HepG2 (cell line): ENCODE results near the gene LYSET. TPM values are rescaled to one million over a fixed set of nuclear protein-coding genes. Genes with fewer than 3 reads are reported as not detected.
A peak's percentile ranks its signal among the peaks of the same experiment; 100 is the strongest.
"Not testable (repeated sequence)": the region's sequence is repeated elsewhere in the genome, so short reads cannot be mapped to it uniquely, and the experiment has no call there.

Source experiments
- ATAC-seq: fragments of 200-7000 bp; cut with Tn5 transposase; 3 replicates; pipeline ENCODE4 v1.9.1; 2020; ENCODE audit warnings: mild to moderate bottlenecking, moderate library complexity
- BruUV-seq: library from RNA; stranded (reverse); fragments of 400-500 nt; replicated peaks from 2 replicates; lab custom pipeline; 2021; lab: Mats Ljungman, UMichigan
- CTCF ChIA-PET: fragments of 300-600 bp; formaldehyde crosslinking; extraction: SDS; loops from one replicate; lab custom pipeline; 2021; ENCODE audit warnings: low total read pairs, inconsistent platforms, low intra/inter-chr PET ratio; lab: Yijun Ruan, JAX
- POLR2A ChIA-PET: fragments of 350-600 bp; sonication (Branson Sonifier 250); formaldehyde crosslinking; loops from one replicate; lab custom pipeline; 2020; ENCODE audit warnings: antibody characterized with exemption, inconsistent platforms; lab: Yijun Ruan, JAX
- DNase-seq: peaks from one replicate; pipeline ENCODE4 v3.0.0-alpha.2; 2015; ENCODE audit warnings: low spot score
- FAIRE-seq: peaks from 3 replicates; lab custom pipeline; 2011; peaks lifted over from hg19 to GRCh38; lab: Jason Lieb, UNC
- H2AFZ ChIP-seq: one replicate; pipeline ENCODE4 v1.6.1; 2011; ENCODE audit warnings: low read length, inconsistent platforms
- H3K27ac ChIP-seq: fragments of 300-600 bp; 3 replicates; pipeline ENCODE4 v1.8.0; 2011; ENCODE audit warnings: mixed run types, mild to moderate bottlenecking, mixed read lengths, low read length, inconsistent platforms; ENCODE audit not compliant: insufficient read depth; ENCODE audit errors: extremely low read length
- H3K27me3 ChIP-seq, 2 experiments: fragments of 200-600 bp in 1 of 2; 2 replicates in 1 of 2; 3 replicates in 1 of 2; pipeline versions ENCODE4 v1.6.0 to v1.8.0; 2011; ENCODE audit warnings: low read length in 2 of 2, mild to moderate bottlenecking in 2 of 2, moderate library complexity in 2 of 2, inconsistent platforms in 1 of 2; ENCODE audit not compliant: insufficient read depth in 2 of 2, control insufficient read depth in 1 of 2
- H3K36me3 ChIP-seq, 2 experiments: fragments of 200-600 bp in 1 of 2; replicated peaks in 1 of 2; 2 replicates in 1 of 2; 3 replicates in 1 of 2; pipeline versions ENCODE4 v1.5.1 to v1.8.0; 2011; ENCODE audit warnings: low read length in 2 of 2, inconsistent platforms in 1 of 2; ENCODE audit not compliant: insufficient read depth in 2 of 2, control insufficient read depth in 1 of 2
- H3K4me1 ChIP-seq: 2 replicates; pipeline ENCODE4 v1.5.1; 2012; ENCODE audit warnings: low read length, inconsistent platforms; ENCODE audit not compliant: insufficient read depth
- H3K4me2 ChIP-seq: 2 replicates; pipeline ENCODE4 v1.6.0; 2011; ENCODE audit warnings: low read depth, low read length, inconsistent platforms
- H3K4me3 ChIP-seq, 3 experiments: fragments of 200-600 bp in 1 of 3; sonication (generic), shearing (Covaris generic) in 1 of 3; replicated peaks in 1 of 3; 2 replicates each; pipeline ENCODE4 v1.5.1; 2011 to 2016; ENCODE audit warnings: low read length in 3 of 3, inconsistent platforms in 2 of 3, low read depth in 2 of 3, mild to moderate bottlenecking in 2 of 3, control low read depth in 1 of 3, mixed read lengths in 1 of 3; ENCODE audit not compliant: insufficient read depth in 1 of 3
- H3K79me2 ChIP-seq: one replicate; pipeline ENCODE4 v1.6.1; 2011; ENCODE audit warnings: low read length, inconsistent platforms; ENCODE audit not compliant: insufficient read depth
- H3K9ac ChIP-seq: 2 replicates; pipeline ENCODE4 v1.6.0; 2011; ENCODE audit warnings: mild to moderate bottlenecking, low read depth, low read length, inconsistent platforms; ENCODE audit not compliant: insufficient read depth
- H3K9me3 ChIP-seq: 2 replicates; pipeline ENCODE4 v1.5.1; 2012; ENCODE audit warnings: mild to moderate bottlenecking, low read length
- H4K20me1 ChIP-seq: 2 replicates; pipeline ENCODE4 v1.6.0; 2011; ENCODE audit warnings: inconsistent platforms, mild to moderate bottlenecking, low read length, moderate library complexity; ENCODE audit not compliant: insufficient read depth
- PRPF4 ChIP-seq: fragments of 200-400 bp; formaldehyde crosslinking; IDR thresholded peaks from 2 replicates; pipeline ENCODE4 v1.6.1; 2016; ENCODE audit warnings: low read length, low read depth; ENCODE audit not compliant: poor library complexity, severe bottlenecking
- ZNF687 ChIP-seq: sonication (generic); formaldehyde crosslinking; IDR thresholded peaks from 2 replicates; pipeline ENCODE4 v1.5.1; 2020; ENCODE audit warnings: mild to moderate bottlenecking, missing genetic modification reagents, moderate library complexity
- WGBS: methylation state at CpG from one replicate; pipeline ENCODE4 v1.1.6; 2017; ENCODE audit warnings: low lambda C conversion rate; 5-methylcytosine and 5-hydroxymethylcytosine counted together
- in situ Hi-C: cut with HindIII; loops from 2 replicates; pipeline ENCODE4 v1.10.0; 2017; ENCODE audit warnings: low pct_unique_long_range_greater_than_20kb; ENCODE audit not compliant: extremely low pct_ligation_motif_present
- intact Hi-C: fragments of 100-400 bp; cut with micrococcal nuclease; formaldehyde crosslinking; loops from one replicate; pipeline ENCODE4 v1.10.0; 2022; ENCODE audit not compliant: unreplicated experiment
- polyA plus RNA-seq, 8 experiments: library from polyadenylated mRNA; depleted of rRNA in 3 of 8; stranded (reverse) in 7 of 8; unstranded in 1 of 8; fragments of >200 nt; fragmentation: Illumina TruSeq in 4 of 8; extraction: Trizol in 4 of 8; gene quantifications; 2 replicates each; pipeline versions ENCODE4 v1.2.1 to v1.2.3, GENCODE V29; 2011 to 2016; ENCODE audit warnings: low read depth in 4 of 8, missing spikeins in 1 of 8, mixed read lengths in 1 of 8; ENCODE audit not compliant: insufficient read depth in 1 of 8
- total RNA-seq, 5 experiments: library from RNA; depleted of rRNA; stranded (reverse); fragments of >200 nt; fragmentation: Illumina TruSeq; extraction: Trizol; gene quantifications; 2 replicates each; pipeline ENCODE4 v1.2.3, GENCODE V29; 2016; ENCODE audit warnings: low read depth in 1 of 5

LYSET gene
- total and polyA plus RNA-seq, 2 of the 13 experiments (the other 11 are each of a cell fraction or from before 2014, with no cell fraction given) = 19.1 to 36.6 TPM

GRCh38 chr14:93136009-93136408 is 49.1 kb upstream of the LYSET start:
- 9% methylated on average over 8 of the region's 8 CpGs for WGBS
- Histone ChIP-seq H3K9ac (no peak overlapping the region), H3K79me2 (no peaks in the 10 kb centered on the region), H4K20me1 (no peaks in the 10 kb centered on the region), H2AFZ (no peak overlapping the region), H3K9me3 (no peaks in the 10 kb centered on the region), H3K4me1 (peaks cover 58% of the 10 kb centered on the region), H3K4me2 (peak overlapping the region; percentile 47), H3K27ac (no peak overlapping the region), H3K27me3 (no peaks in the 10 kb centered on the region; a peak in 1 of 5 replicates), H3K36me3 (no peaks in the 10 kb centered on the region), H3K4me3 (peak overlapping the region in 1 of 3 experiments; percentile 13; a peak in 1 of 6 replicates)
- in situ Hi-C loops = loop anchor here (5.0 kb wide), 1 partner anchor 184 kb away; no protein-coding TSS in a partner anchor
- intact Hi-C loops = loop anchor here (5.0 kb wide), 2 partner anchors 164 to 1461 kb away; no protein-coding TSS in a partner anchor
- TF ChIP-seq PRPF4 (no peak), ZNF687 (peak; percentile 20; the same call in 1 of the 2 replicates)
- no peak for ATAC-seq
- POLR2A ChIA-PET = no interaction called here
- BruUV-seq = no TSS peak
- no peak for DNase-seq
- CTCF ChIA-PET = no interaction called here
- no peak for FAIRE-seq

- FAIRE-seq, DNase-seq, H4K20me1 ChIP-seq, H3K4me2 ChIP-seq, POLR2A ChIA-PET, H3K27ac ChIP-seq, H3K36me3 ChIP-seq, H3K79me2 ChIP-seq, BruUV-seq, H3K27me3 ChIP-seq, H3K9me3 ChIP-seq, H3K9ac ChIP-seq, H2AFZ ChIP-seq, ATAC-seq, H3K4me3 ChIP-seq: not testable (repeated sequence)
- H3K4me1 ChIP-seq = peaks cover 58% of the 10 kb centered on the region
- CTCF ChIA-PET = interaction anchor here (3.2 kb wide), 1 partner anchor 24 kb away, joined by 29 read pairs; no protein-coding TSS in a partner anchor
- in situ Hi-C loops = loop anchor here (5.0 kb wide), 1 partner anchor 184 kb away; no protein-coding TSS in a partner anchor
- WGBS = 74% methylated on average over 7 of the region's 13 CpGs
- intact Hi-C loops = loop anchor here (5.0 kb wide), 2 partner anchors 164 to 1461 kb away; no protein-coding TSS in a partner anchor
Observed at GRCh38 chr14:93136508-93136907, 48.6 kb upstream of the LYSET start.
